ENCODE data around the gene CDH13.

DNA sequence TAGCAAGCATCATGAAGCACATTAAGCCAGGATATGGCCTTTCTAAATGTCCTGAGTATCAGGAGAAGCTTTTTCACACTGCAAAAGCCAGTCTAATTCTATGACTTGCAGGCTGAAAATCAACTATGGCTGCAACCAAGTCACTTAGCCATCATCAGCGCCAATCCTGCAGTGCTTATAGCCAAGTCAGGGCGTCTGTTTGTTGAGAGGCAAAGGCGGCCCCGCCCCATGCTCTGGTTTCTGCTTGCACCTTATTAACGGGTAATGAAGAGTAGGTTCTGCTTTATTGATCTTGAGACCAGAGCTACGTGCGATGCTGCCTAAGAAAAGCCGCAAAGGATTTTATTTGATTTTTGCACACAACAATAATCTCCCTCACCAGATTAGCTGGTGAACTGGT lies 88.4 kb downstream of the CDH13 start:
- TF ChIP-seq, protein P1, sequence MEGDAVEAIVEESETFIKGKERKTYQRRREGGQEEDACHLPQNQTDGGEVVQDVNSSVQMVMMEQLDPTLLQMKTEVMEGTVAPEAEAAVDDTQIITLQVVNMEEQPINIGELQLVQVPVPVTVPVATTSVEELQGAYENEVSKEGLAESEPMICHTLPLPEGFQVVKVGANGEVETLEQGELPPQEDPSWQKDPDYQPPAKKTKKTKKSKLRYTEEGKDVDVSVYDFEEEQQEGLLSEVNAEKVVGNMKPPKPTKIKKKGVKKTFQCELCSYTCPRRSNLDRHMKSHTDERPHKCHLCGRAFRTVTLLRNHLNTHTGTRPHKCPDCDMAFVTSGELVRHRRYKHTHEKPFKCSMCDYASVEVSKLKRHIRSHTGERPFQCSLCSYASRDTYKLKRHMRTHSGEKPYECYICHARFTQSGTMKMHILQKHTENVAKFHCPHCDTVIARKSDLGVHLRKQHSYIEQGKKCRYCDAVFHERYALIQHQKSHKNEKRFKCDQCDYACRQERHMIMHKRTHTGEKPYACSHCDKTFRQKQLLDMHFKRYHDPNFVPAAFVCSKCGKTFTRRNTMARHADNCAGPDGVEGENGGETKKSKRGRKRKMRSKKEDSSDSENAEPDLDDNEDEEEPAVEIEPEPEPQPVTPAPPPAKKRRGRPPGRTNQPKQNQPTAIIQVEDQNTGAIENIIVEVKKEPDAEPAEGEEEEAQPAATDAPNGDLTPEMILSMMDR (conservative IDR thresholded peaks at IDR 0.05) = no peak
- no peak for TF ChIP-seq ZFX (IDR thresholded peaks at IDR 0.05)
